HCT116 (cell line): ENCODE data around the gene CHST14.

Source experiments
- CTCF ChIP-seq, 3 experiments: fragments of 200-600 bp in 1 of 3; sonication (generic) in 1 of 3; IDR thresholded peaks in 2 of 3; conservative IDR thresholded peaks in 1 of 3; 2 replicates each; pipeline ENCODE4 v1.5.1; 2012 to 2017; ENCODE audit warnings: low read depth in 2 of 3, low read length in 2 of 3, antibody characterized with exemption in 1 of 3, borderline replicate concordance in 1 of 3, control low read depth in 1 of 3, mild to moderate bottlenecking in 1 of 3, mixed read lengths in 1 of 3, mixed run types in 1 of 3, moderate library complexity in 1 of 3; ENCODE audit not compliant: insufficient read depth in 1 of 3
- JUND ChIP-seq: IDR thresholded peaks from 2 replicates; pipeline ENCODE4 v1.6.1; 2012
- MAX ChIP-seq: IDR thresholded peaks from 2 replicates; pipeline ENCODE4 v1.6.1; 2012
- POLR2A ChIP-seq: IDR thresholded peaks from 2 replicates; pipeline ENCODE4 v1.7.0; 2011; ENCODE audit warnings: borderline replicate concordance; ENCODE audit not compliant: insufficient read depth, insufficient read length; ENCODE audit errors: extremely low read depth
- POLR2AphosphoS5 ChIP-seq: IDR thresholded peaks from 2 replicates; pipeline ENCODE4 v1.6.1; 2011; ENCODE audit warnings: mild to moderate bottlenecking, low read depth, low read length, moderate library complexity
- REST ChIP-seq: IDR thresholded peaks from 2 replicates; pipeline ENCODE4 v1.6.1; 2012; ENCODE audit warnings: low read depth
- SP1 ChIP-seq: IDR thresholded peaks from 2 replicates; pipeline ENCODE4 v1.6.1; 2012; ENCODE audit warnings: low read depth
- SRF ChIP-seq: IDR thresholded peaks from 2 replicates; pipeline ENCODE4 v1.6.1; 2012; ENCODE audit warnings: low read depth

- no peak for TF ChIP-seq POLR2AphosphoS5
- TF ChIP-seq MAX = no peak
- TF ChIP-seq SP1 = no peak
- no peak for TF ChIP-seq POLR2A
- TF ChIP-seq CTCF (IDR thresholded peaks at IDR 0.05 in 2 of 3, conservative IDR thresholded peaks at IDR 0.05 in 1 of 3; ENCODE audit: borderline replicate concordance in 1 of 3, insufficient read depth in 1 of 3, low read depth in 2 of 3, low read length in 2 of 3) = no peak
- no peak for TF ChIP-seq REST
- no peak for TF ChIP-seq SRF
- TF ChIP-seq JUND = no peak
Observed at GRCh38 chr15:40450047-40450446, 20.7 kb upstream of the CHST14 start.
